DND-41 (cell line): ENCODE results near the gene AGA.

ENCODE experiments used
- CTCF ChIP-seq: IDR thresholded peaks from 2 replicates; pipeline ENCODE4 v1.5.1; 2012; ENCODE audit warnings: borderline replicate concordance, low read length, moderate library complexity, mild to moderate bottlenecking; ENCODE audit not compliant: poor library complexity, severe bottlenecking; ENCODE audit errors: extremely low read depth
- EZH2 ChIP-seq: IDR thresholded peaks from 3 replicates; pipeline ENCODE4 v1.6.1; 2012; ENCODE audit warnings: borderline replicate concordance, low read depth, mild to moderate bottlenecking, moderate library complexity, low read length, inconsistent platforms; ENCODE audit not compliant: severe bottlenecking

GRCh38 chr4:177391287-177391686 is 51.0 kb downstream of the AGA start:
- TF ChIP-seq EZH2 (no peak), CTCF (no peak)
